GM23248 (cell line): ENCODE results near the gene FLVCR1.

Experiments used
- EZH2 ChIP-seq: fragments of 200-600 bp; sonication (generic); IDR thresholded peaks from 2 replicates; pipeline ENCODE4 v1.6.1; 2018; ENCODE audit warnings: antibody characterized with exemption, mild to moderate bottlenecking; ENCODE audit not compliant: insufficient read depth, poor library complexity, severe bottlenecking
- EZH2phosphoT487 ChIP-seq: fragments of 200-600 bp; sonication (generic); IDR thresholded peaks from 2 replicates; pipeline ENCODE4 v1.6.1; 2018; ENCODE audit warnings: antibody characterized with exemption, moderate library complexity, mild to moderate bottlenecking, low read depth; ENCODE audit not compliant: insufficient read depth

- TF ChIP-seq EZH2: no peak
- TF ChIP-seq EZH2phosphoT487: no peak
Observed at GRCh38 chr1:212857992-212858460, at the start of gene FLVCR1.
